HepG2 (cell line): ENCODE data around the gene PPP6R2. TPM values are rescaled to one million over a fixed set of nuclear protein-coding genes. Genes with fewer than 3 reads are reported as not detected.
A peak's percentile ranks its signal among the peaks of the same experiment; 100 is the strongest.
"Not testable (repeated sequence)": the region's sequence is repeated elsewhere in the genome, so short reads cannot be mapped to it uniquely, and the experiment has no call there.

Experiments used
- FOSL2 ChIP-seq: sonication (generic); formaldehyde crosslinking; IDR thresholded peaks from 2 replicates; pipeline ENCODE4 v1.4.0; 2020; ENCODE audit warnings: missing genetic modification reagents
- GATAD2A ChIP-seq: IDR thresholded peaks from 2 replicates; pipeline ENCODE4 v1.6.1; 2016
- RAD21 ChIP-seq: fragments of 450-650 bp; formaldehyde crosslinking; IDR thresholded peaks from 2 replicates; pipeline ENCODE4 v1.5.0; 2020; ENCODE audit warnings: mild to moderate bottlenecking
- RXRA ChIP-seq: sonication (generic); formaldehyde crosslinking; IDR thresholded peaks from 2 replicates; pipeline ENCODE4 v1.5.1; 2020; ENCODE audit warnings: missing genetic modification reagents
- SOX6 ChIP-seq, 2 experiments: fragments of 450-650 bp in 1 of 2; sonication (generic) in 1 of 2; formaldehyde crosslinking in 1 of 2; IDR thresholded peaks; 2 replicates each; pipeline versions ENCODE4 v1.4.0 to v1.6.1; 2017 to 2020; ENCODE audit warnings: antibody characterized with exemption in 1 of 2, mild to moderate bottlenecking in 1 of 2, missing genetic modification reagents in 1 of 2
- TARDBP ChIP-seq: sonication (generic); formaldehyde crosslinking; IDR thresholded peaks from 2 replicates; pipeline ENCODE4 v1.8.0; 2022; ENCODE audit warnings: mild to moderate bottlenecking, missing genetic modification reagents
- polyA plus RNA-seq, 8 experiments: library from polyadenylated mRNA; depleted of rRNA in 3 of 8; stranded (reverse) in 7 of 8; unstranded in 1 of 8; fragments of >200 nt; fragmentation: Illumina TruSeq in 4 of 8; extraction: Trizol in 4 of 8; gene quantifications; 2 replicates each; pipeline versions ENCODE4 v1.2.1 to v1.2.3, GENCODE V29; 2011 to 2016; ENCODE audit warnings: low read depth in 4 of 8, missing spikeins in 1 of 8, mixed read lengths in 1 of 8; ENCODE audit not compliant: insufficient read depth in 1 of 8
- total RNA-seq, 5 experiments: library from RNA; depleted of rRNA; stranded (reverse); fragments of >200 nt; fragmentation: Illumina TruSeq; extraction: Trizol; gene quantifications; 2 replicates each; pipeline ENCODE4 v1.2.3, GENCODE V29; 2016; ENCODE audit warnings: low read depth in 1 of 5
- TF ChIP-seq, protein P1 (sequence below): sonication (generic); formaldehyde crosslinking; IDR thresholded peaks from 2 replicates; pipeline ENCODE4 v1.5.1; 2020; ENCODE audit warnings: mild to moderate bottlenecking, missing genetic modification reagents
- TF ChIP-seq, protein P2 (sequence below): sonication (generic); formaldehyde crosslinking; IDR thresholded peaks from 2 replicates; pipeline ENCODE4 v1.4.0; 2020; ENCODE audit warnings: missing genetic modification reagents, mild to moderate bottlenecking, borderline replicate concordance

The PPP6R2 gene
- total and polyA plus RNA-seq, 2 of the 13 experiments (the other 11 are each of a cell fraction or from before 2014, with no cell fraction given) = 55.0 to 102 TPM

DNA sequence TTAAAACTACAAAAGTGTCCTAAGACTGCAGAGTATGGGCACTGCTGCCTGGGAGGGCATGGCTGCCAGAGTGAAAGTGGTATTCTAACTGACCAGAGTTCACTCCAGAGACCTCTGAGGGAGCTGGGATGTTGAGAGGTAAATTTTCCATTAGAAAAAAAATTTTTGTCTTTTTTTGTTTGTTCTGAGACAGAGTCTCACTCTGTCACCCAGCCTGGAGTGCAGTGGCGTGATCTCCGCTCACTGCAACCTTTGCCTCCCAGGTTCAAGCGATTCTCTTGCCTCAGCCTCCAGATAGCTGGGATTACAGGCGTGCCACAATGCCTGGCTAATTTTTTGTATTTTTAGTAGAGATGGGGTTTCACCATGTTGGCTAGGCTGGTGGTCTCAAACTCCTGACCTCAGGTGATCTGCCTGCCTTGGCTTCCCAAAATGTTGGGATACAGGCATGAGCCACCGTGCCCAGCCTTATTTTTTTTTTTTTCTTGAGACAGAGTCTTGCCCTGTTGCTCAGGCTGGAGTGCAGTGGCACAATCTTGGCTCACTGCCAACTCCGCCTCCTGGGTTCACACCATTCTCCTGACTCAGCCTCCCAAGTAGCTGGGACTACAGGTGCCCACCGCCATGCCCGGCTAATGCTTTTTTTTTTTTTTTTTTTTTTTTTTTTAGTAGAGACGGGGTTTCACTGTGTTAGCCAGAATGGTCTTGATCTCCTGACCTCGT lies 20.6 kb upstream of the PPP6R2 start (continued):
- TF ChIP-seq, protein P1, sequence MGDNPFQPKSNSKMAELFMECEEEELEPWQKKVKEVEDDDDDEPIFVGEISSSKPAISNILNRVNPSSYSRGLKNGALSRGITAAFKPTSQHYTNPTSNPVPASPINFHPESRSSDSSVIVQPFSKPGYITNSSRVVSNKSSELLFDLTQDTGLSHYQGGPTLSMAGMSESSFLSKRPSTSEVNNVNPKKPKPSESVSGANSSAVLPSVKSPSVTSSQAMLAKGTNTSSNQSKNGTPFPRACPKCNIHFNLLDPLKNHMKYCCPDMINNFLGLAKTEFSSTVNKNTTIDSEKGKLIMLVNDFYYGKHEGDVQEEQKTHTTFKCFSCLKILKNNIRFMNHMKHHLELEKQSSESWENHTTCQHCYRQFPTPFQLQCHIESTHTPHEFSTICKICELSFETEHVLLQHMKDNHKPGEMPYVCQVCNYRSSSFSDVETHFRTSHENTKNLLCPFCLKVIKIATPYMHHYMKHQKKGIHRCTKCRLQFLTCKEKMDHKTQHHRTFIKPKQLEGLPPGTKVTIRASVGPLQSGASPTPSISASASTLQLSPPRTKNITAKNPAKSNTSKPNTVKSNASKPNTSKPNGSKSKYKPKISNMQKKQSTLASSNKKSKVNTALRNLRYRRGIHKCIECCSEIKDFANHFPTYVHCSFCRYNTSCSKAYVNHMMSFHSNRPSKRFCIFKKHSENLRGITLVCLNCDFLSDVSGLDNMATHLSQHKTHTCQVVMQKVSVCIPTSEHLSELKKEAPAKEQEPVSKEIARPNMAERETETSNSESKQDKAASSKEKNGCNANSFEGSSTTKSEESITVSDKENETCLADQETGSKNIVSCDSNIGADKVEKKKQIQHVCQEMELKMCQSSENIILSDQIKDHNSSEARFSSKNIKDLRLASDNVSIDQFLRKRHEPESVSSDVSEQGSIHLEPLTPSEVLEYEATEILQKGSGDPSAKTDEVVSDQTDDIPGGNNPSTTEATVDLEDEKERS = peak; percentile 31; the same call in 1 of the 2 replicates
- TF ChIP-seq TARDBP (CRISPR knock-in tag) (peak; percentile 17; the same call in 1 of the 2 replicates), FOSL2 (peak; percentile 20; the same call in 1 of the 2 replicates), GATAD2A (CRISPR knock-in tag) (peak; percentile 60), RXRA (CRISPR knock-in tag) (peak; percentile 31; the same call in 1 of the 2 replicates), SOX6 (CRISPR knock-in tag; IDR thresholded peaks at IDR 0.05) (peak; percentile 38), RAD21 (CRISPR knock-in tag) (0 out of 2 replicates have a peak, but pooled peaks have one; percentile 7)
- not testable (repeated sequence) for TF ChIP-seq SOX6 (IDR thresholded peaks at IDR 0.05)
- TF ChIP-seq, protein P2, sequence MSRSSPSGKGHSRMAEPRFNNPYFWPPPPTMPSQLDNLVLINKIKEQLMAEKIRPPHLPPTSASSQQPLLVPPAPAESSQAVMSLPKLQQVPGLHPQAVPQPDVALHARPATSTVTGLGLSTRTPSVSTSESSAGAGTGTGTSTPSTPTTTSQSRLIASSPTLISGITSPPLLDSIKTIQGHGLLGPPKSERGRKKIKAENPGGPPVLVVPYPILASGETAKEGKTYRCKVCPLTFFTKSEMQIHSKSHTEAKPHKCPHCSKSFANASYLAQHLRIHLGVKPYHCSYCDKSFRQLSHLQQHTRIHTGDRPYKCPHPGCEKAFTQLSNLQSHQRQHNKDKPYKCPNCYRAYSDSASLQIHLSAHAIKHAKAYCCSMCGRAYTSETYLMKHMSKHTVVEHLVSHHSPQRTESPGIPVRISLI (CRISPR knock-in tag) = peak; percentile 83
